KMS-11 (cell line): ENCODE measurements around the gene CLBA1.
A peak's percentile ranks its signal among the peaks of the same experiment; 100 is the strongest.

Experiments
- H2AFZ ChIP-seq: fragments of 200-600 bp; sonication (generic); 2 replicates; pipeline ENCODE4 v1.6.1; 2016; ENCODE audit warnings: antibody characterized with exemption, mixed run types, low read depth
- H3K27ac ChIP-seq: fragments of 200-600 bp; sonication (generic); 2 replicates; pipeline ENCODE4 v1.6.1; 2016; ENCODE audit warnings: mild to moderate bottlenecking, mixed run types
- H3K27me3 ChIP-seq: fragments of 200-600 bp; sonication (generic); 2 replicates; pipeline ENCODE4 v1.6.1; 2017; ENCODE audit warnings: mild to moderate bottlenecking, low read depth, mixed run types, moderate library complexity; ENCODE audit not compliant: insufficient read depth
- H3K36me3 ChIP-seq: fragments of 200-600 bp; sonication (generic); 2 replicates; pipeline ENCODE4 v1.6.1; 2017; ENCODE audit warnings: mild to moderate bottlenecking, mixed run types; ENCODE audit not compliant: insufficient read depth
- H3K4me1 ChIP-seq: fragments of 200-600 bp; sonication (generic); 2 replicates; pipeline ENCODE4 v1.6.1; 2016; ENCODE audit warnings: mild to moderate bottlenecking, low read depth, mixed run types; ENCODE audit not compliant: poor library complexity, severe bottlenecking
- H3K4me2 ChIP-seq: fragments of 200-600 bp; sonication (generic); 2 replicates; pipeline ENCODE4 v1.7.0; 2016; ENCODE audit warnings: mild to moderate bottlenecking, mixed run types
- H3K4me3 ChIP-seq: fragments of 200-600 bp; sonication (generic); IDR thresholded peaks from 2 replicates; pipeline ENCODE4 v1.6.1; 2017; ENCODE audit warnings: low read depth, low read length, mixed read lengths; ENCODE audit not compliant: insufficient read depth
- H3K79me2 ChIP-seq: fragments of 200-600 bp; sonication (generic); 2 replicates; pipeline ENCODE4 v1.6.1; 2016; ENCODE audit warnings: low read depth, mixed run types; ENCODE audit not compliant: insufficient read depth
- H3K9ac ChIP-seq: fragments of 200-600 bp; sonication (generic); 2 replicates; pipeline ENCODE4 v1.6.1; 2016; ENCODE audit warnings: mild to moderate bottlenecking, mixed run types
- H4K20me1 ChIP-seq: fragments of 200-600 bp; sonication (generic); 2 replicates; pipeline ENCODE4 v1.6.1; 2016; ENCODE audit warnings: mild to moderate bottlenecking, mixed run types; ENCODE audit not compliant: insufficient read depth
- CTCF ChIP-seq: fragments of 200-600 bp; sonication (generic); conservative IDR thresholded peaks from 2 replicates; pipeline ENCODE4 v1.6.1; 2017; ENCODE audit warnings: low read depth, mild to moderate bottlenecking, antibody characterized with exemption, low read length, moderate library complexity, mixed read lengths

CLBA1 gene

GRCh38 chr14:105020815-105021655 is 35.4 kb downstream of the CLBA1 start, which contains the start of gene CDCA4:
TSS of gene CDCA4 (minus strand) at chr14:105021083. CDS start at chr14:105011929, 9,154 bp downstream.
- H3K79me2 ChIP-seq, result peaks cover 50% of the 10 kb centered on the region
- H3K27ac ChIP-seq, result peak within 1 kb of the TSS; percentile 73
- H3K4me2 ChIP-seq, result peak within 1 kb of the TSS; percentile 89
- peaks cover 38% of the 10 kb centered on the region for H3K4me1 ChIP-seq
- no peaks in the 10 kb centered on the region for H3K36me3 ChIP-seq
- H4K20me1 ChIP-seq, result peaks cover 29% of the 10 kb centered on the region
- peak within 1 kb of the TSS; percentile 60 for H2AFZ ChIP-seq
- H3K9ac ChIP-seq, result peak within 1 kb of the TSS; percentile 87
- no peak within 1 kb of the TSS for H3K4me3 ChIP-seq
- H3K27me3 ChIP-seq, result no peaks in the 10 kb centered on the region
- TF ChIP-seq CTCF, result no peak

- Histone ChIP-seq H4K20me1 (peaks cover 21% of the 10 kb centered on the region), H3K9ac (peak overlapping the region; percentile 74), H3K4me2 (peak overlapping the region; percentile 57), H3K4me1 (peaks cover 33% of the 10 kb centered on the region), H3K27me3 (no peaks in the 10 kb centered on the region), H3K36me3 (no peaks in the 10 kb centered on the region), H3K27ac (peak overlapping the region; percentile 70), H2AFZ (peak overlapping the region; percentile 60), H3K4me3 (no peak overlapping the region), H3K79me2 (peaks cover 43% of the 10 kb centered on the region)
- TF ChIP-seq CTCF, result no peak
Measured at GRCh38 chr14:105021656-105022275, 36.2 kb downstream of the CLBA1 start.

- no peak overlapping the region; the same call in 1 of the 2 replicates for H3K9ac ChIP-seq
- TF ChIP-seq CTCF, result no peak
- H3K36me3 ChIP-seq, result no peaks in the 10 kb centered on the region
- H2AFZ ChIP-seq, result no peak overlapping the region
- H3K4me1 ChIP-seq, result peaks cover 33% of the 10 kb centered on the region
- peaks cover 16% of the 10 kb centered on the region; the same call in 1 of the 2 replicates for H4K20me1 ChIP-seq
- peaks cover 38% of the 10 kb centered on the region for H3K79me2 ChIP-seq
- no peaks in the 10 kb centered on the region for H3K27me3 ChIP-seq
- peak overlapping the region; percentile 57; the same call in 1 of the 2 replicates for H3K4me2 ChIP-seq
- H3K4me3 ChIP-seq, result no peak overlapping the region
- H3K27ac ChIP-seq, result no peak overlapping the region
Measured at GRCh38 chr14:105022276-105022670, 36.7 kb downstream of the CLBA1 start.

GRCh38 chr14:105023144-105023543 is 37.6 kb downstream of the CLBA1 start:
- no peak overlapping the region for H3K9ac ChIP-seq
- peaks cover 26% of the 10 kb centered on the region for H3K4me1 ChIP-seq

More at GRCh38 chr14:105023144-105023543, 37.6 kb downstream of the CLBA1 start:
- no peak for TF ChIP-seq CTCF
- H3K4me3 ChIP-seq, result no peak overlapping the region
- peaks cover 9% of the 10 kb centered on the region; the same call in 1 of the 2 replicates for H4K20me1 ChIP-seq
- peaks cover 29% of the 10 kb centered on the region for H3K79me2 ChIP-seq
- no peaks in the 10 kb centered on the region for H3K36me3 ChIP-seq
- no peak overlapping the region for H2AFZ ChIP-seq
- H3K27me3 ChIP-seq, result no peaks in the 10 kb centered on the region
- no peak overlapping the region for H3K27ac ChIP-seq
- no peak overlapping the region for H3K4me2 ChIP-seq
